Measurements from ENCODE around the gene MAGIX.

GRCh38 chrX:49161632-49162031 lies 926 bp upstream of the MAGIX start:
- TF ChIP-seq ZNF232 (CRISPR knock-in tag; IDR thresholded peaks at IDR 0.05), result no peak
- no peak for TF ChIP-seq CTCF (IDR thresholded peaks at IDR 0.05)
- no peak for TF ChIP-seq JUN (CRISPR knock-in tag; IDR thresholded peaks at IDR 0.05)
- TF ChIP-seq SMAD4 (CRISPR knock-in tag; IDR thresholded peaks at IDR 0.05), result no peak
- no peak for TF ChIP-seq NR2C2 (CRISPR knock-in tag; IDR thresholded peaks at IDR 0.05)
- no peak for TF ChIP-seq CREB1 (CRISPR knock-in tag; IDR thresholded peaks at IDR 0.05)
